Endothelial cell of umbilical vein (primary cell): ENCODE data around the gene ALDH3A2. TPM values are rescaled to one million over a fixed set of nuclear protein-coding genes. Genes with fewer than 3 reads are reported as not detected.

Experiments used
- BruUV-seq: library from RNA; stranded (reverse); fragments of 400-500 nt; replicated peaks from 2 replicates; lab custom pipeline; 2021; lab: Mats Ljungman, UMichigan
- CTCF ChIA-PET: fragments of 300-600, 350-600 bp; sonication (Branson Sonifier 250); formaldehyde crosslinking; loops from one replicate; lab custom pipeline; 2021; ENCODE audit warnings: antibody characterized with exemption, inconsistent platforms; lab: Charles Lee
- POLR2A ChIA-PET: fragments of 300-600, 350-600 bp; sonication (Branson Sonifier 250); formaldehyde crosslinking; loops from one replicate; lab custom pipeline; 2021; ENCODE audit warnings: antibody characterized with exemption, inconsistent platforms; lab: Charles Lee
- DNase-seq: peaks from one replicate; pipeline ENCODE4 v3.0.0-alpha.2; 2011; ENCODE audit warnings: low read depth, low spot score
- FAIRE-seq: peaks from 2 replicates; lab custom pipeline; 2011; peaks lifted over from hg19 to GRCh38; lab: Jason Lieb, UNC
- H2AFZ ChIP-seq: 2 replicates; pipeline ENCODE4 v1.6.0; 2012; ENCODE audit warnings: low read depth, low read length, control low read depth, inconsistent platforms
- H3K27ac ChIP-seq: 2 replicates; pipeline ENCODE4 v1.5.1; 2011; ENCODE audit warnings: low read depth, mild to moderate bottlenecking, control low read depth, low read length, moderate library complexity; ENCODE audit not compliant: insufficient read depth
- H3K27me3 ChIP-seq, 2 experiments: 2 replicates each; pipeline versions ENCODE4 v1.6.0 to v1.6.1; 2011; ENCODE audit warnings: low read length in 2 of 2, mixed read lengths in 1 of 2; ENCODE audit not compliant: control insufficient read depth in 2 of 2, insufficient read depth in 2 of 2
- H3K36me3 ChIP-seq, 2 experiments: 2 replicates in 1 of 2; 3 replicates in 1 of 2; pipeline ENCODE4 v1.5.1; 2011; ENCODE audit warnings: low read length in 2 of 2, mild to moderate bottlenecking in 1 of 2, moderate library complexity in 1 of 2; ENCODE audit not compliant: control insufficient read depth in 2 of 2, insufficient read depth in 2 of 2; ENCODE audit errors: extremely low read depth in 1 of 2
- H3K4me1 ChIP-seq: 3 replicates; pipeline ENCODE4 v1.5.1; 2011; ENCODE audit warnings: mild to moderate bottlenecking, low read length; ENCODE audit not compliant: control insufficient read depth, insufficient read depth; ENCODE audit errors: extremely low read depth
- H3K4me2 ChIP-seq: 2 replicates; pipeline ENCODE4 v1.6.1; 2011; ENCODE audit warnings: low read length, control low read depth, mixed read lengths; ENCODE audit not compliant: insufficient read depth
- H3K4me3 ChIP-seq, 3 experiments: fragments of 200-600 bp in 1 of 3; sonication (generic), shearing (Covaris generic) in 1 of 3; replicated peaks in 1 of 3; 2 replicates each; pipeline ENCODE4 v1.5.1; 2011 to 2016; ENCODE audit warnings: control low read depth in 3 of 3, low read length in 3 of 3, mild to moderate bottlenecking in 2 of 3, inconsistent platforms in 1 of 3, low read depth in 1 of 3, moderate library complexity in 1 of 3; ENCODE audit not compliant: insufficient read depth in 1 of 3
- H3K79me2 ChIP-seq: 2 replicates; pipeline ENCODE4 v1.6.0; 2012; ENCODE audit warnings: low read length, inconsistent platforms; ENCODE audit not compliant: control insufficient read depth, insufficient read depth
- H3K9ac ChIP-seq: replicated peaks from 2 replicates; pipeline ENCODE3; 2011; ENCODE audit warnings: low read length, control low read depth; ENCODE audit not compliant: insufficient read depth; ENCODE audit errors: extremely low read depth
- H3K9me1 ChIP-seq: replicated peaks from 3 replicates; pipeline ENCODE4 v1.6.0; 2011; ENCODE audit warnings: mild to moderate bottlenecking, low read length; ENCODE audit not compliant: control insufficient read depth, insufficient read depth; ENCODE audit errors: extremely low read depth
- H3K9me3 ChIP-seq: replicated peaks from 2 replicates; pipeline ENCODE4 v1.5.1; 2012; ENCODE audit warnings: low read length, inconsistent platforms; ENCODE audit not compliant: control insufficient read depth, insufficient read depth
- H4K20me1 ChIP-seq: replicated peaks from 2 replicates; pipeline ENCODE3; 2011; ENCODE audit warnings: mild to moderate bottlenecking, low read length; ENCODE audit not compliant: control insufficient read depth, insufficient read depth; ENCODE audit errors: extremely low read depth
- EZH2 ChIP-seq: IDR thresholded peaks from 2 replicates; pipeline ENCODE4 v1.6.1; 2012; ENCODE audit warnings: borderline replicate concordance, low read depth, mild to moderate bottlenecking, moderate library complexity, low read length, inconsistent platforms; ENCODE audit not compliant: severe bottlenecking
- FOS ChIP-seq: IDR thresholded peaks from 2 replicates; pipeline ENCODE4 v1.6.1; 2011; ENCODE audit warnings: mild to moderate bottlenecking, low read length, moderate library complexity, borderline replicate concordance; ENCODE audit not compliant: insufficient read depth
- GATA2 ChIP-seq: IDR thresholded peaks from 2 replicates; pipeline ENCODE4 v1.7.0; 2011; ENCODE audit warnings: low read depth, mild to moderate bottlenecking, moderate library complexity, mixed read lengths, low read length; ENCODE audit not compliant: insufficient read length, insufficient read depth
- MYC ChIP-seq: IDR thresholded peaks from one replicate; pipeline ENCODE4 v1.6.1; 2011; ENCODE audit warnings: mild to moderate bottlenecking, low read depth, low read length
- POLR2A ChIP-seq: IDR thresholded peaks from 2 replicates; pipeline ENCODE4 v1.6.1; 2012; ENCODE audit warnings: low read depth, mild to moderate bottlenecking, control low read depth, low read length
- POLR2AphosphoS5 ChIP-seq: IDR thresholded peaks from 2 replicates; pipeline ENCODE4 v1.6.1; 2012; ENCODE audit warnings: low read depth, mild to moderate bottlenecking, control low read depth, low read length, moderate library complexity; ENCODE audit not compliant: insufficient read depth
- dilution Hi-C: fragments of 300-500 bp; cut with MboI; formaldehyde crosslinking; loops from one replicate; pipeline ENCODE4 v1.15.0; 2019; ENCODE audit warnings: low sequenced_read_pairs; ENCODE audit not compliant: extremely low pct_ligation_motif_present
- intact Hi-C: fragments of 100-400 bp; cut with micrococcal nuclease; formaldehyde crosslinking; loops from one replicate; pipeline ENCODE4 v1.10.0; 2022
- polyA plus RNA-seq, 4 experiments: library from polyadenylated mRNA; depleted of rRNA in 3 of 4; stranded (reverse) in 3 of 4; unstranded in 1 of 4; fragments of >200 nt; gene quantifications; 2 replicates each; pipeline versions ENCODE4 v1.2.1 to v1.2.3, GENCODE V29; 2011 to 2012; ENCODE audit warnings: missing spikeins in 1 of 4
- total RNA-seq: library from RNA; stranded (reverse); gene quantifications from 2 replicates; pipeline ENCODE4 v1.2.3, GENCODE V29; 2021
- TF ChIP-seq, protein P1 (sequence below), 2 donors: IDR thresholded peaks; 1 replicate in 1 of 2; 2 replicates in 1 of 2; pipeline ENCODE4 v1.5.1; 2011; ENCODE audit warnings: low read length in 2 of 2, mild to moderate bottlenecking in 2 of 2, moderate library complexity in 2 of 2, control low read depth in 1 of 2, inconsistent platforms in 1 of 2, low read depth in 1 of 2; ENCODE audit not compliant: insufficient read depth in 1 of 2; ENCODE audit errors: extremely low read depth in 1 of 2
- TF ChIP-seq, protein P2 (sequence below): IDR thresholded peaks from 2 replicates; pipeline ENCODE4 v1.6.1; 2011; ENCODE audit not compliant: insufficient read depth, insufficient read length

Gene ALDH3A2
- total and polyA plus RNA-seq, 2 donors (not counting 3 experiments of a cell fraction or from before 2014, with no cell fraction given) = 16.7 to 36.5 TPM

DNA sequence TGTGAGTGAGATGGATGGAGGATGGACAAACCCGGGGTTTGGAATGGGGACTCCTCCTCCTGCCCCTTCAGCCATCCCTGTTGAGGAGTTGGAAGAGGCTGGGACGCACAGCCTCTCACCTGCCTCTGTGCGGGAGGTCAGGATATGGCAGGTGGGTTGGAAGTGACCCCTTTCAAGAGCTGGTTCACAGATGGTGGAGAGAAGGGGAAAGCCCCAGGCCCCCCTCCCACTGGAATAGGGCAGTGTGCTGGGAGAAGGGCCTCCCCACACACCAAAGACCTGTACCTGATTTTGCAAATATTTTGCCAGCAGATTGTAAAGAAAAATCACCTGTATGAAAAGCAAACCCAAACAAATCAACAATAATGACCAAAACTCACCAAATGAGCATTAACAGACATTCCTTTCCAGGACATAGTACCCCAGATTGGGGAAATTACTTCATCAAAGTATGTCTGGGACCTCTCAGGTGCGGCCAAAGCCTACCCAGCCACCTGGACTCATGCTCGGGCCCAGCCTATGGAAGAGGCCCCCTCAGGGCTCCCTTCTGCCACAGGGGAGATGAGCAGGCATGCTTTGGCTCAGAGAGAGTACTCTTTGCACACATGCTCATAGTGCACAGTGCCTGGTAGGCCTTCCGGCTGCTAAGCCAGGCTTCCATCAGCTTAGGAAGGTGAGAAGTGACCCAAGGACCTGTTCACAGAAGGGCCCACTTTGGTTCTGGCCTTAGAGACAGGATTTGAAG lies 60.1 kb downstream of the ALDH3A2 start:
- Histone ChIP-seq H3K27me3 (no peaks in the 10 kb centered on the region), H3K79me2 (no peaks in the 10 kb centered on the region), H3K36me3 (no peaks in the 10 kb centered on the region), H3K9me1 (no peaks in the 10 kb centered on the region), H3K4me1 (no peaks in the 10 kb centered on the region), H2AFZ (no peak overlapping the region), H3K4me2 (no peak overlapping the region), H3K4me3 (no peak overlapping the region), H3K27ac (no peak overlapping the region), H3K9me3 (no peaks in the 10 kb centered on the region), H4K20me1 (no peaks in the 10 kb centered on the region), H3K9ac (no peak overlapping the region)
- TF ChIP-seq EZH2 = no peak
- no peak for TF ChIP-seq FOS
- TF ChIP-seq, protein P1, sequence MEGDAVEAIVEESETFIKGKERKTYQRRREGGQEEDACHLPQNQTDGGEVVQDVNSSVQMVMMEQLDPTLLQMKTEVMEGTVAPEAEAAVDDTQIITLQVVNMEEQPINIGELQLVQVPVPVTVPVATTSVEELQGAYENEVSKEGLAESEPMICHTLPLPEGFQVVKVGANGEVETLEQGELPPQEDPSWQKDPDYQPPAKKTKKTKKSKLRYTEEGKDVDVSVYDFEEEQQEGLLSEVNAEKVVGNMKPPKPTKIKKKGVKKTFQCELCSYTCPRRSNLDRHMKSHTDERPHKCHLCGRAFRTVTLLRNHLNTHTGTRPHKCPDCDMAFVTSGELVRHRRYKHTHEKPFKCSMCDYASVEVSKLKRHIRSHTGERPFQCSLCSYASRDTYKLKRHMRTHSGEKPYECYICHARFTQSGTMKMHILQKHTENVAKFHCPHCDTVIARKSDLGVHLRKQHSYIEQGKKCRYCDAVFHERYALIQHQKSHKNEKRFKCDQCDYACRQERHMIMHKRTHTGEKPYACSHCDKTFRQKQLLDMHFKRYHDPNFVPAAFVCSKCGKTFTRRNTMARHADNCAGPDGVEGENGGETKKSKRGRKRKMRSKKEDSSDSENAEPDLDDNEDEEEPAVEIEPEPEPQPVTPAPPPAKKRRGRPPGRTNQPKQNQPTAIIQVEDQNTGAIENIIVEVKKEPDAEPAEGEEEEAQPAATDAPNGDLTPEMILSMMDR (IDR thresholded peaks at IDR 0.05; ENCODE audit: extremely low read depth in 1 of 2, insufficient read depth in 1 of 2, low read depth in 1 of 2, low read length in 2 of 2) = no peak
- TF ChIP-seq POLR2AphosphoS5 = no peak
- TF ChIP-seq, protein P2, sequence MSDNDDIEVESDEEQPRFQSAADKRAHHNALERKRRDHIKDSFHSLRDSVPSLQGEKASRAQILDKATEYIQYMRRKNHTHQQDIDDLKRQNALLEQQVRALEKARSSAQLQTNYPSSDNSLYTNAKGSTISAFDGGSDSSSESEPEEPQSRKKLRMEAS = no peak
- TF ChIP-seq MYC = no peak
- no peak for TF ChIP-seq GATA2
- TF ChIP-seq POLR2A = no peak
- DNase-seq (no peak), FAIRE-seq (no peak)
- CTCF ChIA-PET = no interaction called here
- POLR2A ChIA-PET = no interaction called here
- BruUV-seq = no TSS peak
- intact Hi-C loops = no loop called here
- dilution Hi-C loops = no loop called here
